Stomach (tissue), 9 donors: ENCODE measurements around the gene ACOT7. TPM values are rescaled to one million over a fixed set of nuclear protein-coding genes. Genes with fewer than 3 reads are reported as not detected.
A peak's percentile ranks its signal among the peaks of the same experiment; 100 is the strongest.

ENCODE experiments used
- DNase-seq, 2 donors: peaks; one replicate each; pipeline versions ENCODE4 v3.0.0 to v3.0.0-alpha.2; 2013 to 2019
- H3K27ac ChIP-seq, 5 donors: fragments of 200-600 bp in 4 of 5; sonication (generic) in 4 of 5; one replicate each; pipeline ENCODE4 v1.5.1; 2013 to 2019; ENCODE audit warnings: mild to moderate bottlenecking in 1 of 5, moderate library complexity in 1 of 5
- H3K27me3 ChIP-seq, 3 donors: fragments of 200-600 bp; sonication (generic); one replicate each; pipeline ENCODE4 v1.5.1; 2017 to 2019; ENCODE audit warnings: mixed run types in 1 of 3
- H3K36me3 ChIP-seq, 4 donors: fragments of 200-600 bp; sonication (generic); 1 replicate in 3 of 4; 2 replicates in 1 of 4; pipeline ENCODE4 v1.5.1; 2016 to 2019
- H3K4me1 ChIP-seq, 4 donors: fragments of 200-600 bp; sonication (generic); one replicate each; pipeline ENCODE4 v1.5.1; 2016 to 2019
- H3K4me3 ChIP-seq, 4 donors: fragments of 200-600 bp; sonication (generic) in 3 of 4; one replicate each; pipeline ENCODE4 v1.5.1; 2016 to 2019; ENCODE audit warnings: mild to moderate bottlenecking in 1 of 4
- H3K9me3 ChIP-seq, 4 donors: fragments of 200-600 bp; sonication (generic); one replicate each; pipeline ENCODE4 v1.5.1; 2016 to 2019
- CTCF ChIP-seq, 7 experiments: fragments of 450-650 bp in 4 of 7; fragments of 200-600 bp in 3 of 7; sonication (generic) in 3 of 7; IDR thresholded peaks; one replicate each; pipeline ENCODE4 v1.5.1; 2016 to 2019; ENCODE audit warnings: antibody characterized with exemption in 7 of 7, control low read depth in 2 of 7, mild to moderate bottlenecking in 1 of 7
- EP300 ChIP-seq: sonication (generic); formaldehyde crosslinking; IDR thresholded peaks from one replicate; pipeline ENCODE4 v1.6.1; 2017; ENCODE audit warnings: antibody characterized with exemption
- POLR2A ChIP-seq, 4 donors: fragments of 450-650 bp; IDR thresholded peaks; one replicate each; pipeline ENCODE4 v1.6.1; 2016; ENCODE audit warnings: antibody characterized with exemption in 4 of 4, control low read depth in 2 of 4, mild to moderate bottlenecking in 1 of 4, moderate library complexity in 1 of 4
- POLR2AphosphoS5 ChIP-seq, 3 donors: sonication (generic); formaldehyde crosslinking; IDR thresholded peaks; one replicate each; pipeline ENCODE4 v1.6.1; 2016; ENCODE audit warnings: antibody characterized with exemption in 3 of 3
- WGBS, 5 donors: extraction: QIAGEN DNeasy Blood & Tissue Kit in 3 of 5; methylation state at CpG; one replicate each; pipeline versions ENCODE4 v1.1.5 to v1.1.7; 2013 to 2018; 5-methylcytosine and 5-hydroxymethylcytosine counted together
- intact Hi-C: fragments of 100-400 bp; cut with DNase I; formaldehyde crosslinking; loops from one replicate; pipeline ENCODE4 v1.15.1; 2023; ENCODE audit warnings: low total_unique reads
- polyA plus RNA-seq, 3 donors: library from polyadenylated mRNA; stranded (reverse); fragments of 200-250 nt; gene quantifications; one replicate each; pipeline ENCODE4 v1.2.3, GENCODE V29; 2013
- total RNA-seq, 5 donors: library from RNA; depleted of rRNA; stranded (reverse); fragments of >200 nt; gene quantifications; one replicate each; pipeline versions ENCODE4 v1.1.0 to v1.2.3, GENCODE V29; 2014 to 2016
- donor health status: healthy with polysubstance abuse.
- donor health status: Bipolar disorder and iron deficiency.
- donor health status: healthy.

Gene ACOT7
- total and polyA plus RNA-seq, 8 donors: 9.4 to 69.8 (median 19.4) TPM; not detected in 1

GRCh38 chr1:6278263-6278662 is 115.3 kb downstream of the ACOT7 start:
- Histone ChIP-seq H3K4me3 (no peak overlapping the region), H3K9me3 (no peaks in the 10 kb centered on the region), H3K4me1 (peaks cover 0 to 17% (median 7%) of the 10 kb centered on the region in 4 donors), H3K27me3 (no peaks in the 10 kb centered on the region), H3K27ac (no peak overlapping the region), H3K36me3 (peaks cover 0 to 8% (median 0%) of the 10 kb centered on the region in 4 donors)
- intact Hi-C loops: no loop called here
- WGBS, 5 donors: 82 to 86% (median 84%) methylated on average over 9 of the region's 9 CpGs
- no peak for TF ChIP-seq CTCF (IDR thresholded peaks at IDR 0.05)
- TF ChIP-seq POLR2A (IDR thresholded peaks at IDR 0.05): no peak
- no peak for TF ChIP-seq EP300
- no peak for TF ChIP-seq POLR2AphosphoS5 (IDR thresholded peaks at IDR 0.05)
- no peak for DNase-seq

GRCh38 chr1:6276811-6277555 is 116.6 kb downstream of the ACOT7 start:
- no peaks in the 10 kb centered on the region for H3K27me3 ChIP-seq
- no peak overlapping the region for H3K4me3 ChIP-seq
- 85 to 90% (median 88%) methylated on average over 14 to 20 of the region's 20 CpGs for WGBS, 5 donors
- TF ChIP-seq CTCF (IDR thresholded peaks at IDR 0.05): no peak
- no peak for TF ChIP-seq POLR2A (IDR thresholded peaks at IDR 0.05)
- TF ChIP-seq POLR2AphosphoS5 (IDR thresholded peaks at IDR 0.05): no peak
- no peak for TF ChIP-seq EP300
- peaks cover 0 to 8% (median 0%) of the 10 kb centered on the region in 4 donors for H3K36me3 ChIP-seq
- H3K27ac ChIP-seq: peak overlapping the region in 2 of 5 donors; percentile 53 to 70
- intact Hi-C loops: no loop called here
- no peaks in the 10 kb centered on the region for H3K9me3 ChIP-seq
- DNase-seq: no peak
- H3K4me1 ChIP-seq: peaks cover 0 to 24% (median 9%) of the 10 kb centered on the region in 4 donors

GRCh38 chr1:6275826-6276782 is 117.5 kb downstream of the ACOT7 start:
- no peaks in the 10 kb centered on the region for H3K9me3 ChIP-seq
- peak; percentile 34 for TF ChIP-seq EP300
- TF ChIP-seq POLR2AphosphoS5 (IDR thresholded peaks at IDR 0.05): peak in 1 of 3 donors; percentile 71
- TF ChIP-seq CTCF (IDR thresholded peaks at IDR 0.05): no peak
- peaks cover 0 to 24% (median 9%) of the 10 kb centered on the region in 4 donors for H3K4me1 ChIP-seq
- peak overlapping the region in 4 of 5 donors; percentile 43 to 70 (median 50) for H3K27ac ChIP-seq
- H3K4me3 ChIP-seq: peak overlapping the region in 1 of 4 donors; percentile 9
- intact Hi-C loops: no loop called here
- 55 to 78% (median 66%) methylated on average over 30 to 35 of the region's 35 CpGs for WGBS, 5 donors
- no peaks in the 10 kb centered on the region for H3K27me3 ChIP-seq
- peak in 1 of 2 donors; percentile 94 for DNase-seq
- peaks cover 0 to 8% (median 0%) of the 10 kb centered on the region in 4 donors for H3K36me3 ChIP-seq

DNA sequence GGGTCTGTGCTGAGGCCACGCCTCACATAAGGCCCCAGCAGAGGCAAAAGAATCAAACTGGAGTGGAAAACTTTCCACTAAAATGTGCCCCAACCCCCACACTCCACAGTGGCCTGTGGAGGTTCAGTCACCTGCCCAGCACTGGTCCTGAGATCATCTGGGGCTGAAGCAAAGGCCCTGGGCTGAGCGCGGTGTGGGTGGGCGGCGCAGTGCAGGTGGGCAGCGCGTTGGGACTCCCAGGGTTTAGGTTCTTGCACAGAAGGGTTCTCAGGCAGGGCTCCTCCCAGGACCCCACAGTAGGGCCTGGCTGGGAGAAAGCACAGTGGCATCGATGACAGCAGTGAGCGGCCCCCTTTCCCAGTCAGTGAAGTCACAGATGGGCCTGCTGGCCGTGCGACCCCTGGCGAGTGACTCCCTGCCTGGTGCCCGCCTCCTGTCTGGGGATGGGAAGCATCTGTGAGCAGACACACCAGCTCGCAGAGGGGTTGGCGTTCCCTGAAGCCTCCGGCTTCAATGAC is 118.9 kb downstream of the ACOT7 start:
- Histone ChIP-seq H3K36me3 (no peaks in the 10 kb centered on the region), H3K27ac (no peak overlapping the region), H3K27me3 (no peaks in the 10 kb centered on the region), H3K4me3 (no peak overlapping the region), H3K9me3 (no peaks in the 10 kb centered on the region), H3K4me1 (peaks cover 0 to 31% (median 19%) of the 10 kb centered on the region in 4 donors)
- TF ChIP-seq POLR2AphosphoS5 (IDR thresholded peaks at IDR 0.05) (no peak), EP300 (no peak), POLR2A (IDR thresholded peaks at IDR 0.05) (no peak), CTCF (IDR thresholded peaks at IDR 0.05) (no peak)
- no peak for DNase-seq
- intact Hi-C loops: no loop called here
- WGBS, 5 donors: 97 to 100% (median 99%) methylated on average over 8 to 16 of the region's 16 CpGs
